BLaER1 treated with 17β-estradiol and CSF1 and Interleukin-3, amounts not matched to agents 10 nM and 100 nM (cell line): ENCODE data around the gene PTPN3.
A peak's percentile ranks its signal among the peaks of the same experiment; 100 is the strongest.

Experiments used
- H3K27ac ChIP-seq, 11 experiments: shearing (Covaris generic); formaldehyde crosslinking; 2 replicates each; pipeline ENCODE4 v1.8.1; 2022
- H3K27me3 ChIP-seq, 11 experiments: shearing (Covaris generic); formaldehyde crosslinking; 2 replicates each; pipeline ENCODE4 v1.8.1; 2022
- H3K36me3 ChIP-seq, 11 experiments: shearing (Covaris generic); formaldehyde crosslinking; 2 replicates each; pipeline ENCODE4 v1.8.1; 2022
- H3K4me1 ChIP-seq, 10 experiments: shearing (Covaris generic); formaldehyde crosslinking; 2 replicates each; pipeline ENCODE4 v1.8.1; 2022
- H3K4me2 ChIP-seq, 11 experiments: shearing (Covaris generic); formaldehyde crosslinking; 2 replicates each; pipeline ENCODE4 v1.8.1; 2022
- H3K4me3 ChIP-seq, 10 experiments: shearing (Covaris generic); formaldehyde crosslinking; 2 replicates each; pipeline ENCODE4 v1.8.1; 2022
- H3K9ac ChIP-seq, 11 experiments: shearing (Covaris generic); formaldehyde crosslinking; 2 replicates each; pipeline ENCODE4 v1.8.1; 2022
- H3K9me3 ChIP-seq, 11 experiments: shearing (Covaris generic); formaldehyde crosslinking; replicated peaks in 1 of 11; 2 replicates each; pipeline ENCODE4 v1.8.1; 2022
- H4K20me1 ChIP-seq, 11 experiments: shearing (Covaris generic); formaldehyde crosslinking; 2 replicates each; pipeline ENCODE4 v1.8.1; 2022
- Cebpa-rat ChIP-seq, 11 experiments: shearing (Covaris generic); IDR thresholded peaks; 2 replicates each; pipeline ENCODE4 v1.8.1; 2022

The PTPN3 gene

GRCh38 chr9:109476642-109477257 lies 21.4 kb downstream of the PTPN3 start:
- TF ChIP-seq Cebpa-rat (IDR thresholded peaks at IDR 0.05), result no peak
- no peak overlapping the region for H3K4me2 ChIP-seq
- H4K20me1 ChIP-seq, result peaks cover 0 to 44% (median 0%) of the 10 kb centered on the region in 11 experiments; a peak in 5 of 22 replicates
- H3K9me3 ChIP-seq, result no peaks in the 10 kb centered on the region
- peaks cover 0 to 100% (median 0%) of the 10 kb centered on the region in 11 experiments; a peak in 11 of 22 replicates for H3K27me3 ChIP-seq
- no peak overlapping the region for H3K4me3 ChIP-seq
- no peak overlapping the region for H3K9ac ChIP-seq
- H3K27ac ChIP-seq, result no peak overlapping the region
- H3K36me3 ChIP-seq, result no peaks in the 10 kb centered on the region
- H3K4me1 ChIP-seq, result peaks cover 0 to 13% (median 0%) of the 10 kb centered on the region in 10 experiments; a peak in 3 of 20 replicates

DNA sequence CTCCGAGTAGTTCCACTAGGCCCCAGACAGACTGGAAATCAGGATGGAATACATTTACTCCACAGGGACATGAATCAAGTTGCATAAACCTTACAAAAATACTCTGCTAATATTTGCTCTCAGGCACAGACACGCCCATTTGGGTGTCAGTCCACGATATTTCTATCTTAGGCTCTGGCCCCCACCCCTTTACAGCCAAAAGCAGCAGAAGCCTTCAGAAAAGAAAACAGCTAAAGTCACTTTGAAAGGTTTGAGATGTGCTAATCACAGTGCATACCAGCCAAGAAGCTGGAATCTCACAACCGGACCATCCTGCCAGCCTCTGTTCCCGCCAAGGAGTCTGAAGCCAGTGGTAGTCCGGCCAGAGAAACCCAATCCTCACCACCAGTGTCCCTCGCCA lies 22.6 kb downstream of the PTPN3 start:
- Histone ChIP-seq H3K9me3 (no peaks in the 10 kb centered on the region), H3K4me3 (no peak overlapping the region), H4K20me1 (peaks cover 0 to 52% (median 0%) of the 10 kb centered on the region in 11 experiments; a peak in 5 of 22 replicates), H3K27me3 (peaks cover 0 to 100% (median 0%) of the 10 kb centered on the region in 11 experiments; a peak in 11 of 22 replicates), H3K4me1 (peaks cover 0 to 13% (median 0%) of the 10 kb centered on the region in 10 experiments; a peak in 3 of 20 replicates), H3K9ac (no peak overlapping the region), H3K4me2 (no peak overlapping the region), H3K36me3 (no peaks in the 10 kb centered on the region), H3K27ac (no peak overlapping the region)
- no peak for TF ChIP-seq Cebpa-rat (IDR thresholded peaks at IDR 0.05)

GRCh38 chr9:109474944-109475343 lies 23.2 kb downstream of the PTPN3 start:
- no peak overlapping the region for H3K4me2 ChIP-seq
- no peak overlapping the region for H3K4me3 ChIP-seq
- H4K20me1 ChIP-seq, result peaks cover 0 to 58% (median 0%) of the 10 kb centered on the region in 11 experiments; a peak in 5 of 22 replicates
- H3K9ac ChIP-seq, result no peak overlapping the region
- H3K27ac ChIP-seq, result no peak overlapping the region
- no peaks in the 10 kb centered on the region for H3K36me3 ChIP-seq
- H3K27me3 ChIP-seq, result peaks cover 0 to 100% (median 0%) of the 10 kb centered on the region in 11 experiments; a peak in 11 of 22 replicates
- TF ChIP-seq Cebpa-rat (IDR thresholded peaks at IDR 0.05), result no peak
- H3K4me1 ChIP-seq, result peaks cover 0 to 13% (median 0%) of the 10 kb centered on the region in 10 experiments; a peak in 3 of 20 replicates
- H3K9me3 ChIP-seq, result no peaks in the 10 kb centered on the region

DNA sequence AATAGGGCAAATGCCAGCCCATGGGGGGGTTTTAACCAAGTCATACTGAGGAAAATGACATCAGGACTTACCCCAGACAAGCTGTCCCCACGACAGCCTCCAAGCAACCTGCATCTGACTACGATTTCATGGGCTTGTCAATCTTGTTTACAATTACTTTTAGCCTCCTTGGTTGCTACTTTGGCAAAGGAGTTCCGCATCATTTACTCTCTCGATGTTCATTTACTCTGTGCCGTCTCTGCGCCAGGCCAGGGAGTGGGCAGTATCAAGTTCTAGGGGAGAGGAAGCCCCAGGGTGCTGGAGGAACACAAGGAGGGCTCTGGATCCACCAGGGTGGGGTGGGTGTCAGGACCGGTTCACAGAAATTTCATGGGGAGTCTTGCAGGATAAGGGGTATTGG lies 23.9 kb downstream of the PTPN3 start:
- H3K27ac ChIP-seq, result no peak overlapping the region
- TF ChIP-seq Cebpa-rat (IDR thresholded peaks at IDR 0.05), result no peak
- peaks cover 2 to 16% (median 4%) of the 10 kb centered on the region in 10 experiments; a peak in 19 of 20 replicates for H3K4me1 ChIP-seq
- H3K36me3 ChIP-seq, result no peaks in the 10 kb centered on the region
- no peak overlapping the region for H3K4me2 ChIP-seq
- peaks cover 0 to 100% (median 0%) of the 10 kb centered on the region in 11 experiments; a peak in 11 of 22 replicates for H3K27me3 ChIP-seq
- peaks cover 0 to 64% (median 0%) of the 10 kb centered on the region in 11 experiments; a peak in 7 of 22 replicates for H4K20me1 ChIP-seq
- H3K9ac ChIP-seq, result no peak overlapping the region
- H3K4me3 ChIP-seq, result no peak overlapping the region
- H3K9me3 ChIP-seq, result no peaks in the 10 kb centered on the region

DNA sequence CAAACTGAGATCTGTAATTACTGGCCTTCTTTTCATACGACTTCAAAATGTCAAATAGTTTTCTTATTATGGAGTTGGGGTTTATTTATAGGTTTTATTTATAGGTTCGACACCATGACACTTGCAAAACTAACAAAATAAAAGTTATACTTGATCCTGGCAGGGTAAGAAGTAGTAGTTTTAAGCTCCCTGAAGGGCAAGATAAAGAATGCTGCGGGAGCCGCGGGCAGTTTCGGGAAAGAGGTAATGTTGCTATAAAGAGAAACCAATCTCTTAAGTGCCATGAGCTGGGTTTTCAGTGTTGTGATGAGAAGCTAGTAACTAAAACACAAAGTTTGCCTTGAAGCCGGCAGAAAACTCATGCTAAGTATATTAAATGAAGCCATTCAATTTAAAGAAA lies 24.8 kb downstream of the PTPN3 start:
- no peaks in the 10 kb centered on the region for H3K36me3 ChIP-seq
- H3K27ac ChIP-seq, result no peak overlapping the region

GRCh38 chr9:109471475-109472393 lies 26.4 kb downstream of the PTPN3 start:
- Histone ChIP-seq H3K9me3 (no peaks in the 10 kb centered on the region), H3K27ac (no peak overlapping the region), H3K36me3 (no peaks in the 10 kb centered on the region), H3K4me1 (peaks cover 18 to 32% (median 27%) of the 10 kb centered on the region in 10 experiments; a peak in 19 of 20 replicates), H4K20me1 (peaks cover 0 to 76% (median 5%) of the 10 kb centered on the region in 11 experiments; a peak in 8 of 22 replicates), H3K4me3 (no peak overlapping the region), H3K4me2 (no peak overlapping the region), H3K27me3 (peaks cover 0 to 96% (median 0%) of the 10 kb centered on the region in 11 experiments; a peak in 11 of 22 replicates), H3K9ac (no peak overlapping the region)
- no peak for TF ChIP-seq Cebpa-rat (IDR thresholded peaks at IDR 0.05)

More for the DNA sequence above, 24.8 kb downstream of the PTPN3 start:
- Histone ChIP-seq H3K4me1 (peaks cover 10 to 22% (median 12%) of the 10 kb centered on the region in 10 experiments; a peak in 19 of 20 replicates), H3K27me3 (peaks cover 0 to 100% (median 0%) of the 10 kb centered on the region in 11 experiments; a peak in 11 of 22 replicates), H3K9ac (no peak overlapping the region), H3K9me3 (no peaks in the 10 kb centered on the region), H4K20me1 (peaks cover 0 to 72% (median 0%) of the 10 kb centered on the region in 11 experiments; a peak in 7 of 22 replicates), H3K4me2 (no peak overlapping the region), H3K4me3 (no peak overlapping the region)
- TF ChIP-seq Cebpa-rat (IDR thresholded peaks at IDR 0.05), result no peak

DNA sequence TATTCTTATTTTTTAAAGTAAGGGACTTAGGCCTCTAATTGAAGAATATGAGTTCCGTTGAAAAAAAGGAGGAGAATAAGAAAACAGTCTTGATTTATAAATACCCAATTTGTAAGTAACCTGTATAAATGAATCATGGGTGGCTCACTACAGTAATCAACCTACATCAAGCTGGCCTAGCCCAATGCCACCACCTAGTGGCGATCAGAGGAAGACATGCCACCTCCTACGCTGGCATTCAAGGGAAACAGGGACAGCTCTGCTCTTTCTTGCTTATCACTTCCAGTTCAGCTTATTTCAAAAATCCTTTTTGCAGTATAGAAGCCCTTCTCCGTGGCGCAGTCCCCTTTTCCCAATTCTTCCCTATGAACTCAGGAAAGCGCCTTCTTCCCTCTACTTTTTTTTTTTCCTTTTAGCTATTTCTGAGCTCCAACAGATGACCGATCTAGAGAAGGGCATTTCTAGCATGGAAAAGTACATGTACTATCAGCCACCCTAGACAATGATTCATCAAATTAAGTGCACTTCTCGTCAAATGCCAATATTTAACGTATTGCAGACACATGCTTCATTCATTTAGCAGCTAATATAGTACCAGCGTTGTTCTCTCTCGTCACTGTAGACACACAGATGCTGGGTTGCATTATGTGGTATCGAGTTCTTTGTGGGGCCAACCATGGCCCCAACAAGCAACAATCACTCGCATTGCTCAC lies 28.3 kb downstream of the PTPN3 start:
- peak overlapping the region in 1 of 11 experiments; percentile 41; a peak in 1 of 22 replicates for H3K9ac ChIP-seq

DNA sequence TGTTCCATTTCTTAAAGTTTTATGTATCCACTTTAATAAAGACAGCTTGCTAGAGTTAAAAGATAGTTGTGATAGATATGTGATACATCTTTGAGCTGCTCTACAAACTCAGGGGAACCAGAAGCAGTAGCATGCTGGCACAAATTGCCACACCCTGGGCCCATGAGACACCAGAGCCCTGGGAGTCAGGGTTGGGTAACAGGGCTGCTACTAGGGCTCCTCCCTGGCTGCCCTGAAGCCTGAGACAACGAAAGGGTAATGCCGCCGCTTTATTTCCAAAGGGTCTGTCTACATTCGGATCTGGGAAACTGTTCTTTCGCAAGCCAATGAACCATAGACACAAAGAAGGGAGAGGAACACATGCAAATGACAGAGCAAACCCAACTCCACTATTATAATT lies 29.2 kb downstream of the PTPN3 start:
- no peaks in the 10 kb centered on the region for H3K9me3 ChIP-seq
- peak overlapping the region; percentile 0 to 77 (median 65); a peak in 18 of 22 replicates for H3K4me2 ChIP-seq
- peaks cover 0 to 96% (median 0%) of the 10 kb centered on the region in 11 experiments; a peak in 11 of 22 replicates for H3K27me3 ChIP-seq
- peaks cover 18 to 42% (median 34%) of the 10 kb centered on the region in 10 experiments; a peak in 19 of 20 replicates for H3K4me1 ChIP-seq
- H3K27ac ChIP-seq, result peak overlapping the region in 2 of 11 experiments; percentile 49 to 74; a peak in 5 of 22 replicates
- no peaks in the 10 kb centered on the region for H3K36me3 ChIP-seq
- peak in 5 of 11 experiments; percentile 49 to 89 (median 76); a peak in 7 of 22 replicates for TF ChIP-seq Cebpa-rat (IDR thresholded peaks at IDR 0.05)
- H3K9ac ChIP-seq, result peak overlapping the region in 2 of 11 experiments; percentile 12 to 41; a peak in 2 of 22 replicates
- no peak overlapping the region for H3K4me3 ChIP-seq
- H4K20me1 ChIP-seq, result peaks cover 0 to 78% (median 5%) of the 10 kb centered on the region in 11 experiments; a peak in 8 of 22 replicates

More for the DNA sequence above, 28.3 kb downstream of the PTPN3 start:
- H3K9me3 ChIP-seq, result no peaks in the 10 kb centered on the region
- peaks cover 0 to 96% (median 0%) of the 10 kb centered on the region in 11 experiments; a peak in 11 of 22 replicates for H3K27me3 ChIP-seq
- H3K27ac ChIP-seq, result peak overlapping the region in 2 of 11 experiments; percentile 49 to 74; a peak in 4 of 22 replicates
- no peaks in the 10 kb centered on the region for H3K36me3 ChIP-seq
- peak overlapping the region in 6 of 11 experiments; percentile 45 to 77 (median 70); a peak in 11 of 22 replicates for H3K4me2 ChIP-seq
- H4K20me1 ChIP-seq, result peaks cover 0 to 83% (median 5%) of the 10 kb centered on the region in 11 experiments; a peak in 8 of 22 replicates
- peaks cover 18 to 39% (median 32%) of the 10 kb centered on the region in 10 experiments; a peak in 19 of 20 replicates for H3K4me1 ChIP-seq
- H3K4me3 ChIP-seq, result no peak overlapping the region
- TF ChIP-seq Cebpa-rat (IDR thresholded peaks at IDR 0.05), result no peak
